GM13977 (cell line): ENCODE data around the gene CLTB.

Source experiments
- DNase-seq: peaks from one replicate; pipeline ENCODE4 v3.0.0; 2012; ENCODE audit warnings: low spot score
- CTCF ChIP-seq: IDR thresholded peaks from 2 replicates; pipeline ENCODE4 v1.5.1; 2012; ENCODE audit warnings: mild to moderate bottlenecking, control low read depth; ENCODE audit not compliant: insufficient read depth; ENCODE audit errors: extremely low read depth, missing control alignments
- in situ Hi-C: fragments of 300-500 bp; cut with MboI; formaldehyde crosslinking; loops from one replicate; pipeline ENCODE4 v1.12.0; 2022; ENCODE audit warnings: low sequenced_read_pairs, low pct_unique_long_range_greater_than_20kb, mixed read lengths, inconsistent platforms; ENCODE audit not compliant: unreplicated experiment

The CLTB gene

GRCh38 chr5:176359658-176360057 is 56.7 kb downstream of the CLTB start:
- TF ChIP-seq CTCF = no peak
- no peak for DNase-seq
- in situ Hi-C loops = no loop called here

- no peak for DNase-seq
- no peak for TF ChIP-seq CTCF
- in situ Hi-C loops = no loop called here
Measured at GRCh38 chr5:176356179-176356566, 60.2 kb downstream of the CLTB start.

- in situ Hi-C loops = no loop called here
- TF ChIP-seq CTCF = no peak
- DNase-seq = no peak
Measured at GRCh38 chr5:176355400-176356178, 60.8 kb downstream of the CLTB start.

- in situ Hi-C loops = no loop called here
- no peak for DNase-seq
- no peak for TF ChIP-seq CTCF
Measured at GRCh38 chr5:176353533-176353932, 62.8 kb downstream of the CLTB start.

- TF ChIP-seq CTCF = no peak
- in situ Hi-C loops = no loop called here
Measured at GRCh38 chr5:176352116-176352878, 64.0 kb downstream of the CLTB start.

GRCh38 chr5:176350416-176350815 is 65.9 kb downstream of the CLTB start:
- no peak for TF ChIP-seq CTCF
- no peak for DNase-seq
- in situ Hi-C loops = no loop called here

More at GRCh38 chr5:176352116-176352878, 64.0 kb downstream of the CLTB start:
- DNase-seq = no peak
